Activated gamma-delta T cell (primary cell): ENCODE data around the gene SKIC8.

Experiments
- DNase-seq: peaks from one replicate; lab custom pipeline; 2025; lab: John Stamatoyannopoulos, UW
- total RNA-seq, 2 donors: gene quantifications; one replicate each; lab custom pipeline; 2026; lab: John Stamatoyannopoulos, UW

The SKIC8 gene
- 45.4 to 46.7 reads per million in 2 donors for total RNA-seq

DNA sequence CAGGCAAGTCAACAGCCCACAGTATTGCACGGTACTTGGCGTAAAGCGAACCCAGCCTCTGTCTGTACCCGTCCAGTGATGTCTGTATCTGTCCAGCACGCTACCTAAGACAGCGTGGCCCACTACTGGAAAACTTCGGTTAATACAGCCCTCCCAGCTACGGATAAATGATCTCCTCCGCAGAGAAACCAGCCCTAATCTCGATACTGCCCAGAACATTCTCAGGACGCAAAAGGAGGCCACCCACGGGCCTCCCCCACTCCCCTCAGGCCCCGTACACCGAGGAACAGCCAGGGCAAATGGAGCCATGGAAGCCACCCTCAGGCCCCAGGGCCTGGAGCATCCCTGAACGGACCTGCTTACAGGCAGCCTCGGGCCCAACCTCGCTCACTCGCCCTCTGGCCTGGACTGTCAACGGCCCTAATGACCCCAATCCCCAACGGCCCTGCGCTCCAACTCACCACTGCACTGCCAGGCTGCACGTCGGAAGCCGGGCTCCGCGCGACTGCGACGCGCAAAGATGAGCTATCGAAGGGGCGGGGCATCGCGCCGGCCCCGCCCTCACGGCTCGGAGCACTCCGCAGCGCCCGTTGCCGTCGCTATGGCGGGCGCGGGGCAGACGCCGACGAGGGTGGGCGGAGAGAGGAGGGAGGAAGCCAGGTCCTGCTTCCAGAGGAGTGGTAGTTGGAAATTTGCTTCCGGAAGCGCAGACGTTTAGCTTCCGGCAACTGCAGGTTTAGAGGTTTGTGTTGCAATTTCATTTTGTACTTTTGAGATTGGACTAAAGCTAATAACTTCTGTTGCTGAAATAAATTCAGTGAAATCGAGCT lies at the start of gene SKIC8:
Gene SKIC8, minus strand, starts transcription at position 509 of the 830 bp plus-strand sequence. CDS start 3,923 bp downstream, outside the sequence.
- DNase-seq: peak; percentile 82

DNA sequence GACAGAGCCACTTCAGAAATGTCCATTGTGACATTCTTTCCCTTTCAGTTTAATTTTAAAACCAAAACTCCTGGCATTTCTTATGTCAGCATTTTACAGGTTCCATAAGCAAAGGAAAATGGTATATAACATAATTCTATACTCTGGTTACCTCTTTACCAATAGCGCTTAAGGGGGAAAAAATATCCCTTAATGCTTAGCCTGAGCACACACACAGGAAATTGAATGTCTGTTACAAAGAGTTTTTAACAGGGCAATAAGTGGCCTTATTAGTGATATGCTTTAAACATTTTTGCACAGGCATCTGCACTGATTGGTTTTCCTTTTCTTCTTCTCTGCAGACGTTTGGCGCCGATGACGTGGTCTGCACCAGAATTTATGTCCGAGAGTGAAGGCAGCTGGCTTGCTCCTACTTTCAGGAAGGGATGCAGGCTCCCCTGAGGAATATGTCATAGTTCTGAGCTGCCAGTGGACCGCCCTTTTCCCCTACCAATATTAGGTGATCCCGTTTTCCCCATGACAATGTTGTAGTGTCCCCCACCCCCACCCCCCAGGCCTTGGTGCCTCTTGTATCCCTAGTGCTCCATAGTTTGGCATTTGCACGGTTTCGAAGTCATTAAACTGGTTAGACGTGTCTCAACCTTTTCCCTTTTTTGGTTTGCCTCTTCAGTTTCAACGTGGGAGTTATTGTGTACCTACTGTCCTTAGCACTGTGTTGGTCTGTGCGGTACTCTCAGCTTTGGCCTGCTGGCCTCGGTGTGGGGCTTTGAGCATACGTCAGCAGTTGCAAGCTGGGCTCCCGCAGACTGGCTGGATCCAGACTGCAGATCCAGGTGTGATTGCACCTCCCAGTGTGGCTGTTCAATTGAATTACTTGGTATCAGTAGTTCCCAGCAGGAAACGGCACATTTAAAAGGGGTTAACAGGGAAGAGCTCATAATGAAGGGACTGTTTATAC lies 48.5 kb upstream of the SKIC8 start:
- no peak for DNase-seq

DNA sequence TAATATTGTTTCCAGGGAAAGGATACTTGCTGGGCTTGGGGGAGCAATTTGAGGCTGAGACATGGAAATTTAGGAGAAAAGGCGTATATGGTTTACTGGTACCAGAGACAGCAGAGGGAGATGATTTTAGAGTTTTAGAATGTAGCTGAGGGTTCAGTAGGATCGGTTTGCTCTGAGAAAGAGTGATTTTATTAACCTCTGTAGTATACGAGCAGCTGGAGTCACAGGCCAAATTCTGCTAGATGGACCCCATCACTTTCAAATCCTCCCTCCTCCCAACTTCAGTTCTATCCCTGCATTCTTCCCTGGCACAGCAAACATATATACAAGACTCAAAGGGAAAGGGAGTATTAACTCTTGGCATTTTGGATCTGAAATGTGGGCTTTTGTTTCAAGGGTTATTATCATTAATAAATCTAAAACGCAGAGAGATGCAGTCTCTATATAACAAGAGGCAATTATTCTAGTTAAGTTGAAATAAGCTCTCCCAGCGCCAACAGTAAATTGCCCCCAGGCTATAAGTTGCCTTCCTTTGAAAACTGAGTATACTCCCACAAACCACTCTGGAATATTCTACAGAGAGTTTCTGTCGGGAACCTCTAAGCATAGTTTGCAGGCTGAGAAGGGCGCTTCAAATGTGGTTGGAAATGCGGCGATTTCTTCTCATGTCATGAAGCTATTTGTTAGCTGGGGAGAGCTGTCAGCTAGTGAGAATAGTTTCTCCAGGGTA lies 46.2 kb upstream of the SKIC8 start:
- no peak for DNase-seq

DNA sequence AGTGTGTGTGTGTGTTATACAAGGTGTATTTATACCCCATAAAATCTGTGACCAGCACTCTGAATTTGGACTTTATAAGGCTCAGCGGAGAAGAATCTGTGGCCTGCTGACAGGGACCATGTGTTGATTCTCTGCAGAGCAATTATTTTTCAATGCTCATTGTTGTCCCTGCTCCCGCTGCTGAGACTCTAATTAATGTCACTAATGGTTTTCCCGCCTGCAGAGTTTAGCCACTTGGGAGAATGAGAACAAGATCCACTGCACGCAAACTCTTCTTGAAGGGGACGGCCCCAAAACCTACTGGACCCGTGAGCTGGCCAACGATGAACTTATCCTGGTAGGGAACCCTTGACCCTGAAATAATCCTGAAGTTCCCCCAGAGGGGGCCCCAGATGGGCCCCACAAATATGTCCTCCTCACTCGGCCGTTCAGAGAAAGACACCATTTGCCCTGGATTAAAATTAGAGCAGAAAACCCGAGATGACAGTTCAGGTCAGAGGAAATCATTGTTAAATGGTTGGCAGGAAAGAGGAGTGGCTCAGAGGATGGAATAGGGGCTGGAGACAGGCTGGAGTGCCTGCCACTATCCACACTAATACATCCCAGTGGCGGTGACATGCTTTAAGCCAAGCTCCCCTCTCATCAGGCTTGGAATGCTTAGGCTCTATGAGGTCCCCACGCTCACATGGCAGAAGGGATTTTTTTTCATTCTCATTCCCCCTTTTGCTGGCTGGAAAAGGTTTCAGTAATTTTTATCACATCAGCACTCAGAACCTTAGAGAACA lies 44.1 kb upstream of the SKIC8 start:
- DNase-seq: no peak

DNA sequence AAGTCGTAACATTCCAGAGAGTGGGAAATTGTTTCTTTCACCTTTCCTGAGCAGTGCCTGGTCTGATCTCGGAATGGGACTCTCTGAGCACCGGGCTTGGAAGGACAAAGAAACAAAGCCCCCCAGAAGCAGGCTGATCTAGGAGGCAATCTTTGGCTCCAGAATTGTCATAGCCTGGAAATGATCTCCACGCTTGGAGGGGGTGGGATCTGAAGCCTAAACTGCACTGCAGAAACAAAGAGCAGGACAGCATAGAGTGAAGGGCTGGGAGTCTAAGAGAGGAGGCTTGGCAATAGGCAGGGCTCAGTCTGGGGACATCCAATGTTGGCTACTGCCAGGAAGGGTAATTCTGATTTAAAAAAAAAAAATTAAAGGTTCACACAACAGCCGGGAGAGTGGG lies 42.6 kb upstream of the SKIC8 start:
- no peak for DNase-seq

DNA sequence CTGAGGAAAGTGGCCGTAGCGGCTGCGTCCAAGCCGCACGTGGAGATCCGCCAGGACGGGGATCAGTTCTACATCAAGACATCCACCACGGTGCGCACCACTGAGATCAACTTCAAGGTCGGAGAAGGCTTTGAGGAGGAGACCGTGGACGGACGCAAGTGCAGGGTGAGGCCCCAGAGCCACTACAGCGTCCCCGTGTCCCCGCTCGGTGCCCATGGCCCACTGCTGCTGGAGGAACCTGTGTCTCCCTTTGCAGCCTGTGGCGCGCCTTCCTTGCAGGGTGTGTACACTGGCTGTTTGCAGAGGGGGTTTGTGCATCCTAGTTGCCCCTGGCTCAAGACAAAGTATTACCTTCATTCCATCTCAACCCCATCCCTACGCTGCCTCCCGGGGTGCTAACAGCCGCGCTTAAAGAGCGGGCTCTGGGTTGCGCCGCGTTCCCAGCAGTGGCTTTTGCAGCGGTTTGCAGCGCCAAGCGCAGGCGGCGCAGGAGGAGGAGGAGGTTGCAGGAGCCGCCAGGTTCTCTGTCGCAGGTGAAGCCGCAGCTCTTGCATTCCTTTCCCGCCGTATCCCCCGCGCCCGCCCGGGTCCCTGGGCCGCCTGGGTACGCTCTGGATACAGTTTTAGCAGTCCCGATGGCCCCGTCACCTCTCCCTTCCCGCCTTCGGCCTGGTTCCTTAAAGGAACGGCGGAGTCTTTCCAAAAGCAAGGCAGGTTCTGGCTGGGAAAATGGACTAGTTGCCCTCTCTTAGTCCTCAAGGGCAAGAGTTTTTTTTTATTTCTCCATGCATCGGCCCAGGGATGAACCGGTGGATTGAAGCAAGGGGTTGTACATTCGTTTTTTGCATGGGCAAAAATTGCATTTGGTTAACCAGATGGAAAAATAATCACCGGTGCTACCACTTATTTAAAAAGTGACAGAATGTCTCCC lies 41.9 kb upstream of the SKIC8 start:
- DNase-seq: no peak

DNA sequence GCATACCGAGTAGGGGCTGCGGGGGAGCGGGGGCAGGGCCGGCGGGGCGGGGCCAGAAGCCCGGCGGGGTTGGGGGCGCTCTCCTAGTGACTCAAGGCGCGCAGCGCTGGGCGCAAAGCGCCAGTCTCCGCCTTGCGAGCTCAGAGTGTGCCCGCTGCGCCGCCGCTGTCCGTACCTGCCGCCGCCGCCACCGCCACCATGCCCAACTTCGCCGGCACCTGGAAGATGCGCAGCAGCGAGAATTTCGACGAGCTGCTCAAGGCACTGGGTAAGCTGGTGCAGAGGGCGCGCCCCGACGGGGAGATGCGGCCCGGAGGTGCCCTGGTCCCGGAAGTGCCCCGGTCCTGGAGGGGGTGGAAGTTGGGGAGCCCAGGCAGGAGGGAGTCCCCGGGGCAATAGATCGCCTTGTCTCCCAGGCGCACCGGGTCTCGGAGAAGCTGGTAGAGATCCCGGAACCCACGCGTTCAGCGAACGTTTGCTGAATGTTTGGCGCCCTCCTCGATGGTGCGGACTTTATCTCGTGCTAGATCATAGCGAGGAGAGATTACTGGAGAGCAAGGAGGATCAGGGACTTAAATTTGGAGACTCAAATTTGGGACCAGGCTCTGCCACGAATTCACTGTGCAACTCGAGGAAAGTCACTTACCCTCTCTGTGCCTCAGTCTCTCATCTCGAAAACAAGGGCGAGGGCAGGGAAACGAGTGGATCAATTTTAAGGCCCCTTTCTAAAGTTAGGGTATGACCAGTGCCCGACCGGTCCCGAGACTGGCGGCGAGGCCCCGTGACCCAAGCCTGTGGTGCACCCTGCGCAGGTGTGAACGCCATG lies 41.0 kb upstream of the SKIC8 start, which contains the start of gene CRABP1:
Gene CRABP1, plus strand, starts transcription at position 123 of the 826 bp plus-strand sequence. Its CDS starts 76 bp downstream, at position 199.
- no peak for DNase-seq

DNA sequence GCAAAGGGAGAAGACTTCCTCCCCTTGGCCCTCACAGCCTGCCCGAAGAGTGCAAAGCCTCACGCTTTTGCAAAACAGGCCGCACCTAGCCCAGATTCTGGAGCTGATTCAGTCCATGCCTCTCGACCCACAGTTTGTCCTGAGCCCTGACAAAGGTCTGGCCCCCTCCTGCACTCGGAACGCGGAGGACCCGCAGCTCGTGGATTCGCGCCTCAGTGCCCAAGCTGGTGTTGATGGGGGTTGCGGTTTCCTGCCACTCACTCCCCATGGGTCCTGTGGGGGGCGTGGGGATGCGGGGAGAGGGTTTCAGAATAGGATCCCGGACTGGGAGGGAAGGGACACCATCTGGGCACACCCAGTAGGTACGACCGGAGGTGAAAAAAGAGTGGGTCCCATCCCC lies 40.1 kb upstream of the SKIC8 start:
- no peak for DNase-seq

DNA sequence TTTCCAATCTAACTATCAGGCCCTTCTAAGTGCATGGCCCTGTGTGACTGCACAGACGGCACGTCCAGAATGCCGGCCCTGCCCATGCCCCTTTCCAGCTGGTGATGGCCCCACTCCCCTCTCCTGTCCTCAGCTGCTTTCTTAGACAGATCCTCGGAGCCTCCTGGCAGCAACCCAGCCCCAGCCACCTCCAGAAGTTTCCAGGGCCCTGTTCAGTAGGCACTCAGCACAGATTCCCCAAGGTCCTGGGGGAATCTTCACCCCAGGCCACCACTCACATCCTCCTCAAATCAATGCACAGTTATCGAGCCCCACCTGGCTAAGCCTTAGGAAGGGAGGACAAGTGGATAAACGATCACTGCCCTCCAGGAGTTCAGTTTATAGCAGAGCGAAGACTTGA lies 39.4 kb upstream of the SKIC8 start:
- no peak for DNase-seq

DNA sequence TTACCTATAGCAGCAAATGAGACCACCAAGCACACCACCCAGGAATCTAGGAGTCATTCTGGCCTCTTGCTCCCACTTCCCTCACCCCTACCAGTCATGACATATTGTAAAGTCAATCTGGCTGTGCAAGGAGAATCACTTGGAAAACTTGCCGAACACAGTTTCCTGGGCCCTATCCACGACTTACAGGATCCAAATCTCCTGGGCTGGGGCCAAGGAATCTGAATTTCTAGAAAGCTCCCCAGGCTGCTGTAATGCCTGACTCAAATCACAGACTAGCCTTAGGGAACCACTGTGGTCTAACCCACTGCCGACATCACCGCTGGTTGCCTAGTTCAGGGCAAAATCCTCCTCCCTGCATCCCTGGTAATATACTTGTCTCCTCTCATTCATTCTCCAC lies 36.6 kb upstream of the SKIC8 start:
- no peak for DNase-seq

DNA sequence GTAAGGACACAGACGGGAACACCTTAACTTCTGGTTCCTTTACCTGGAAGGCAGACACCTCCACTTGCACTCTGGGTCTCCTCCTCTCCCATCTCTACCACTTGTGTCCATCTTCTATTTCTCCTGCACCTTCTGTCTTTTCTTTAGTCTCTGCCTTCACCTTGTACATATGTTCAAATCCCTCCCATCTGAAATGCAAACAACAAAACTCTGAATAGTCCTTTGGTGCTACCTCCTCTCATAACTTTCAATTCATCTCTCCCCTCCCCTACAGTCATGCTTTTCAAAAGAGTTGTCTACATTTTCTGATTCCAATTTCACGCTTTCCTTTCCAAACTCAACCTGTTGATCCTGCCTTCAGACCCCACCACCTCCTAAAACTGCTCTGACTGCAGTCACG lies 35.4 kb upstream of the SKIC8 start:
- no peak for DNase-seq

DNA sequence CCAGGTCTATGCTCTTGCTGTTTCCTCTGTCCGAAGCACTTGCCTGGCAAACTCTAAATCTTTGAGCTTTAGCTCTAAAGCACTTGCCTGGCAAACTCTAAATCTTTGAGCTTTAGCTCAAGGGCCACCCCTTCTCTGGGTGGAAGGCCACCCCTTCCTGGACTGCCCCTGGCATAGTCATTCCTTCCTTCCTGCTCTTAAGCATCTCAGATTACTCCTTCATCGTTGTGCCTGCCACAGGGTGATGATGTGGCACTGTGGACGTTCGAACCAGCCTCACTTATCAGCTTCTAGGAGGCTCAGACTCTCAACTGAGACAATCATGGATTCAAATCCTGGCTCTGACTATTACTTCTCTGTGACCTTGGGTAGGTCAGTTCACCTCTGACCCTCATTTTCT lies 30.2 kb upstream of the SKIC8 start:
- DNase-seq: no peak

DNA sequence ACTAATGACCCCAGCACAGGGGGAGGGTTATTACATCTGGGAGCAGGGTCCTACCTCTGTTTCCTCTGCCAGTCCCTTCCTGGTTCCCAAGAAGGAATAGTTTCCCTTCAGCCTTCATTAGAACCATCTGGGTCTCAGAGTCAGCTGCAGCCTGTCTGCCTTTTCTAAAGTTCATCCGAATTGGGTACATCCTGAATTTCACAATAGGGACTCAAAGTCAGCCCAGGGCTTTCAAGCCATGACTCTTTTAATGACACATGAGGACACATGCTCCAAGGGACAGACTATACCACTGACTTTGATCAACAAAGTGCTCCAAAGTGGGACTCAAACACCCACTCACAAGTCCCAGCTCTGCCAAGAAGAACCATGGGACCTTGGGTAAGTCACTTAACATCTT lies 28.1 kb upstream of the SKIC8 start:
- no peak for DNase-seq

DNA sequence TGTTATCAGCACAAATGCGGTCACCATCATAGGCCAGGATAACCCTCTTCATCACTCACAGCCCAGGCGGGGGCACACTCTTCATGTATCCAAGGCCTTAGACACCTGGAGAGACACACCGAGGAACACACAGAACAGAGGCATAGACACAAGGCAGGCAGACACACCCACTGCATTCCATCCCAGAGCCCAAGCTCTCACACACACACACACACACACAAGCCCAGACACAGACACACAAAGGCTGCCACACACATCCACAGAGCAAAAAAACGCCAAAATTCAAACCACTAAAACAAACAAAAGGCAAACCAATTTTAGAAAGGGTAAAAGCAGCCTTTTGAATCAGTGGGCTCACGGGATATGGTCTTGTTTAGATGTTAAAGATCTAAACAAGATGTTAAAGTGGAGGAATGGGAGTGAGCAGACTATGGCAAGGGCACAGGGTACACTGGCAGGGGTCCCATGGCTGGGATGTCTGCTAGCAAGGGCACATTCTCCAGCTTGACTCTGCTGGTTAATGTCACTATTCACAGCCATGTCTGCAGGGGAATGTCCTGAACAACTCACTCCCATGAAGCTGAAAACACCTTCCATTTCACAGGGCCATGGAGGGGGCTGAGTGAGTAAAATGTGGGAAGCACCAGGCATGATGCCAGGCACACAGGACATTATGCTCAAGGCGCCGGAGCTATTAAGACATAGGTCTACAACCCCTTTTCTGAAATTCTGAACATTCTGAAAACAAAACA lies 25.9 kb upstream of the SKIC8 start:
- no peak for DNase-seq

DNA sequence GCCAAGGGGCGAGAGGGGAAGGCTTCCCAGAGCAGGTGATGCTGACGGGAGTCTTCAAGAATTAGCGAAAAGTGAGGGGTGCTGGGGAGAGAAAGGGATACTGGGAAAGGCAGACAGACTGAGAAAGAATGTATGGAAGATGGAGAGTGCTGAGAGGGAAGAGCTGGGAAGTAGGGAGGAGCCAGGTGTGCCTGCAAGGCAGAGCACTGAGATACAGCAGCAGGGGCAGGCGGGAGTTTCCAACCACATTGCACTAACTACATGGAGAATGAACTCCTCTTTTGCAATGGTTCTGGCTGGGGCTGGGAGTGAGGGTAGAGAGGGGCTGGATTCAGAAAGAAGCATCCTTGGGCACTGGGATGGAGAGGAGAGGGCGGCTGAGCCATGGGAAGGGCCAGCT lies 24.7 kb upstream of the SKIC8 start:
- no peak for DNase-seq

DNA sequence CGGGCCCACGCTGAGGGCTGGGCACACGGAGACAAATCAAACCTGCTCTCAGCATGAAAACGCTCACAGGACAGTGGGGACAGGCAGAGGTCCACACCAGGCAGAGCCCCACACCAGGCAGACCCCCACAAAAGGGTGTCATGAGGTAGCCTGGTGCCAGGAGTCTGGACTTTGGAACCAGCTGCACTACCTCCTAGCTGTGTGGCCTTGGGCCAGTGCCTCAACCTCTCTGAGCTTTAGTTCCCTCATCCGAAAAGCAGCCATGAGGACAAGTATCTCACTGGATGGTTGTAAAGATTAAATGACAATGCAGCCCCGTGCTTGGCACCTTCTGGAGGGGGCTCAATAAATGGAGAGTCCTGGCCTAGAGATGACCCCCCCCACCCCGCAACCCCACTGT lies 24.3 kb upstream of the SKIC8 start:
- DNase-seq: no peak

DNA sequence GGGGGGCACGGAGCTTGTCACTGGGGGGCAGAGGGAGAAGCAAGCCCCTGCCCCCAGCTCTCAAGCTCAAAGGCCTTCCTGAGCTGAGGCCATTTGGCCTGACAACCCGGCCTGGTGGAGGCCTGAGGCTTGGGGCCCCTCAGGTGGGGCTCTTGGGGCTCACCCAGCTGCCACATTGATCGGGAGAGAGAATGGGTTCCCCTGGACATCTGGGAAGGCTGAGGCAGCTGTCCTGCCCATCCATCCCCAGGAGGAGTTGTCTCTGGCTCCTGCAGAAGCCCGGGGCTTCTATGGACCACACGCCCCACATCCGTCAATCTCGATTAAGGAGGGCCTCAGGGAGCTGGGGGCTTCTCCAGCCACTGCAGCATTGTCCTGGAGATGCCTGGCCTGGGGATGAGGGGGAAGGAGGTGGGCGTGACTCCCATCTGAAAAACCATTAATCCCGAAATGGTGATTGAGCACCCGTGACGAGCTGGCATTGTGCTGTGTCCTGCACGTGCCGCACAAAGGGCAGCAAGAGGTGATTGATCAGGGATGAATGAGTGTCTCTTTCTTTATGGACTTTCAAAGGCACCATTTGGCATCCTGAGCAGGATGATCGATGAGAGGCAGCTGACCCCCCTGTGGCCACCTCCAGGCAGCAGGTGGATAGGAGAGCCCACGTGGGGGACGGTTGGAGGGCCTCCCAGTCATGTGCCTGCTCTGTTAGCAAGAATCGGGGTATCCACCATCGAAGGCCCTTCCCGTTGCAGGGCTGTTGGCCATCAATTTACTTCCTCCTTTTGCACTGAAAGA lies 23.5 kb upstream of the SKIC8 start:
- DNase-seq: no peak

DNA sequence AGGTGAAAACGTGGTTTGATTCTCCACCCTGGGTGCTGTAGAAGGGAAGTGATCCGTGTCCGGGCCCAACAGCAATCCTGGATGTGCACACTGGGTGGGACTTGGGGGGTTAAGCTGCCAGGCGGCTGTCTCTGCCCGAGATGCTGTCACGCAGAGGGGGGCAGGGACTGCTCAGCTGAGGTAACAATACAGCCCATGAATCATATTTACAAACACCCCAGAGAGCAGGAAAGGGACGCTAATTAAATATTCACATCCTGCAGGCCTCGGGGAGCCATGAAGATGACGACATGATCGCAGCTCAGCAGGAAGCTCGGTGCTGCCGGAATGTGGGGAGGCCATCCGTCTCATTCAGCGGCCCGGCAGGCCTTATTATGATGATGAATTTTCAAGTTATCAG lies 22.8 kb upstream of the SKIC8 start:
- DNase-seq: no peak
